B cell (primary cell): ENCODE data around the gene PLEKHJ1. TPM values are rescaled to one million over a fixed set of nuclear protein-coding genes. Genes with fewer than 3 reads are reported as not detected.
A peak's percentile ranks its signal among the peaks of the same experiment; 100 is the strongest.

Experiments used
- ATAC-seq: fragments of 200-7000 bp; cut with Tn5 transposase; one replicate; pipeline ENCODE4 v1.10.0; 2021; ENCODE audit warnings: low read depth, mild to moderate bottlenecking, moderate number of reproducible peaks, moderate library complexity
- CTCF ChIA-PET: fragments of 350-600 bp; sonication (Branson Sonifier 250); formaldehyde crosslinking; loops from one replicate; lab custom pipeline; 2021; ENCODE audit warnings: antibody characterized with exemption, inconsistent platforms; lab: Charles Lee
- POLR2A ChIA-PET: fragments of 350-600 bp; sonication (Branson Sonifier 250); formaldehyde crosslinking; loops from one replicate; lab custom pipeline; 2021; ENCODE audit warnings: antibody characterized with exemption; lab: Charles Lee
- DNase-seq: peaks from one replicate; pipeline ENCODE4 v3.0.0; 2013
- H2AFZ ChIP-seq: 2 replicates; pipeline ENCODE4 v1.6.1; 2012; ENCODE audit warnings: mild to moderate bottlenecking, low read depth, low read length; ENCODE audit not compliant: insufficient read depth, poor library complexity, severe bottlenecking
- H3K27ac ChIP-seq, 2 donors: 1 replicate in 1 of 2; 2 replicates in 1 of 2; pipeline ENCODE4 v1.5.1; 2012 to 2013; ENCODE audit warnings: low read length in 2 of 2, mild to moderate bottlenecking in 2 of 2, moderate library complexity in 1 of 2
- H3K27me3 ChIP-seq, 4 experiments: fragments of 200-600 bp in 1 of 4; sonication (generic) in 1 of 4; replicated peaks in 1 of 4; 1 replicate in 2 of 4; 2 replicates in 2 of 4; pipeline versions ENCODE4 v1.6.1 to v1.7.0; 2013 to 2016; ENCODE audit warnings: low read length in 3 of 4, mild to moderate bottlenecking in 2 of 4, mixed read lengths in 1 of 4, moderate library complexity in 1 of 4; ENCODE audit not compliant: insufficient read depth in 4 of 4, control insufficient read depth in 3 of 4; ENCODE audit errors: control extremely low read depth in 1 of 4
- H3K36me3 ChIP-seq, 2 experiments: replicated peaks in 1 of 2; 1 replicate in 1 of 2; 2 replicates in 1 of 2; pipeline versions ENCODE4 v1.6.1 to v1.7.1; 2013; ENCODE audit warnings: low read length in 1 of 2; ENCODE audit not compliant: insufficient read depth in 2 of 2, control insufficient read depth in 1 of 2; ENCODE audit errors: control extremely low read depth in 1 of 2, extremely low read depth in 1 of 2
- H3K4me1 ChIP-seq, 2 donors: fragments of 200-600 bp in 1 of 2; sonication (generic) in 1 of 2; 1 replicate in 1 of 2; 2 replicates in 1 of 2; pipeline versions ENCODE4 v1.5.1 to v1.6.1; 2013 to 2017; ENCODE audit warnings: low read length in 2 of 2; ENCODE audit not compliant: control insufficient read depth in 2 of 2, insufficient read depth in 2 of 2
- H3K4me2 ChIP-seq: replicated peaks from 2 replicates; pipeline ENCODE3; 2012; ENCODE audit warnings: mild to moderate bottlenecking, low read depth, low read length; ENCODE audit not compliant: poor library complexity, severe bottlenecking
- H3K4me3 ChIP-seq, 5 experiments: fragments of 200-600 bp in 1 of 5; sonication (generic) in 1 of 5; 1 replicate in 3 of 5; 2 replicates in 2 of 5; pipeline versions ENCODE4 v1.5.1 to v1.7.0; 2011 to 2016; ENCODE audit warnings: low read length in 4 of 5, mild to moderate bottlenecking in 4 of 5, low read depth in 2 of 5, control low read depth in 1 of 5, moderate library complexity in 1 of 5; ENCODE audit not compliant: insufficient read depth in 1 of 5; ENCODE audit errors: control extremely low read depth in 1 of 5, extremely low read depth in 1 of 5
- H3K79me2 ChIP-seq: fragments of 200-600 bp; sonication (generic); one replicate; pipeline ENCODE4 v1.6.0; 2016; ENCODE audit warnings: low read length; ENCODE audit not compliant: control insufficient read depth, insufficient read depth
- H3K9ac ChIP-seq: fragments of 200-600 bp; sonication (generic); 2 replicates; pipeline ENCODE4 v1.6.1; 2017; ENCODE audit warnings: mild to moderate bottlenecking, low read length, moderate library complexity
- H3K9me3 ChIP-seq, 3 donors: one replicate each; pipeline versions ENCODE4 v1.6.1 to v1.7.1; 2013; ENCODE audit warnings: low read length in 2 of 3; ENCODE audit not compliant: control insufficient read depth in 2 of 3, insufficient read depth in 1 of 3; ENCODE audit errors: control extremely low read depth in 1 of 3
- H4K20me1 ChIP-seq: 2 replicates; pipeline ENCODE4 v1.6.0; 2012; ENCODE audit warnings: mild to moderate bottlenecking, low read length; ENCODE audit not compliant: insufficient read depth, control insufficient read depth, poor library complexity, severe bottlenecking
- H3K27ac Mint-ChIP-seq: one replicate; pipeline ENCODE4 v1.8.0; 2021; ENCODE audit warnings: mixed read lengths
- H3K27me3 Mint-ChIP-seq: one replicate; pipeline ENCODE4 v1.8.0; 2021; ENCODE audit warnings: mixed read lengths
- H3K4me1 Mint-ChIP-seq: one replicate; pipeline ENCODE4 v1.8.0; 2021; ENCODE audit warnings: mixed read lengths
- H3K4me3 Mint-ChIP-seq: one replicate; pipeline ENCODE4 v1.8.0; 2021; ENCODE audit warnings: mixed read lengths
- H3K9me3 Mint-ChIP-seq: one replicate; pipeline ENCODE4 v1.8.0; 2022; ENCODE audit warnings: mixed read lengths; ENCODE audit not compliant: insufficient read depth
- CTCF ChIP-seq: fragments of 200-600 bp; IDR thresholded peaks from one replicate; pipeline ENCODE4 v1.8.0; 2022; ENCODE audit warnings: antibody characterized with exemption, mild to moderate bottlenecking
- EZH2 ChIP-seq: IDR thresholded peaks from 2 replicates; pipeline ENCODE4 v1.6.1; 2012; ENCODE audit warnings: borderline replicate concordance, low read depth, mild to moderate bottlenecking, moderate library complexity, low read length; ENCODE audit not compliant: insufficient read depth, poor library complexity, severe bottlenecking
- WGBS: methylation state at CpG from one replicate; pipeline ENCODE4 v1.1.5; 2013; ENCODE audit warnings: missing lambda C conversion rate; ENCODE audit not compliant: insufficient coverage; 5-methylcytosine and 5-hydroxymethylcytosine counted together
- intact Hi-C: fragments of 100-400 bp; cut with micrococcal nuclease; formaldehyde crosslinking; loops from one replicate; pipeline ENCODE4 v1.10.0; 2022
- polyA plus RNA-seq: library from polyadenylated mRNA; depleted of rRNA; stranded (reverse); fragments of >200 nt; gene quantifications from 2 replicates; pipeline ENCODE4 v1.2.3, GENCODE V29; 2012
- total RNA-seq, 2 donors: library from RNA; stranded (reverse); fragments of 120-200 nt in 1 of 2; gene quantifications; 1 replicate in 1 of 2; 2 replicates in 1 of 2; pipeline versions ENCODE4 v1.2.3 to v1.2.4, GENCODE V29; 2013 to 2022

The PLEKHJ1 gene
- total and polyA plus RNA-seq, 2 donors (not counting 1 experiment from before 2014, with no cell fraction given): 86.7 to 117 TPM

GRCh38 chr19:2239771-2240770 lies 3.9 kb upstream of the PLEKHJ1 start:
- H3K9ac ChIP-seq: peak overlapping the region; percentile 22
- intact Hi-C loops: no loop called here
- peaks cover 90% of the 10 kb centered on the region for H4K20me1 ChIP-seq
- Mint-ChIP-seq H3K4me1 (peaks cover 57% of the 10 kb centered on the region), H3K9me3 (no peaks in the 10 kb centered on the region), H3K4me3 (peak overlapping the region; percentile 81), H3K27me3 (no peaks in the 10 kb centered on the region), H3K27ac (peak overlapping the region; percentile 84)
- no peak overlapping the region for H2AFZ ChIP-seq
- ATAC-seq (no peak), DNase-seq (no peak)
- peak overlapping the region; percentile 86 for H3K4me2 ChIP-seq
- peaks cover 94% of the 10 kb centered on the region for H3K79me2 ChIP-seq
- H3K4me1 ChIP-seq: peaks cover 39 to 57% of the 10 kb centered on the region in 2 donors
- TF ChIP-seq EZH2: no peak
- no peak for TF ChIP-seq CTCF
- CTCF ChIA-PET: interaction anchor here (1.0 to 5.2 kb wide), 14 partner anchors 13 to 152 kb away, joined by 3 to 31 read pairs (median 6); no protein-coding TSS in a partner anchor
- no peaks in the 10 kb centered on the region for H3K27me3 ChIP-seq
- peak overlapping the region in 4 of 5 experiments; percentile 8 to 15 (median 12) for H3K4me3 ChIP-seq
- WGBS: 24% methylated on average over 30 of the region's 34 CpGs
- H3K9me3 ChIP-seq: peaks cover 0 to 6% (median 0%) of the 10 kb centered on the region in 3 donors
- H3K36me3 ChIP-seq: peaks cover 0 to 49% of the 10 kb centered on the region in 2 experiments
- POLR2A ChIA-PET: interaction anchor here (0.6 to 3.0 kb wide), 11 partner anchors 12 to 80 kb away, joined by 3 to 17 read pairs (median 4); no protein-coding TSS in a partner anchor
- peak overlapping the region; percentile 45 to 50 for H3K27ac ChIP-seq
